ENCODE results near the gene PCBD1.

- TF ChIP-seq POLR2A (IDR thresholded peaks at IDR 0.05; ENCODE audit: low read depth, low read length): no peak
- no peak for TF ChIP-seq TAF1 (IDR thresholded peaks at IDR 0.05; ENCODE audit: low read depth, low read length)
- no peak for TF ChIP-seq POLR2AphosphoS5 (IDR thresholded peaks at IDR 0.05; ENCODE audit: low read depth, low read length)
- no peak for TF ChIP-seq PAX5 (IDR thresholded peaks at IDR 0.05; ENCODE audit: insufficient read depth, low read length, severe bottlenecking)
- TF ChIP-seq SPI1 (IDR thresholded peaks at IDR 0.05; ENCODE audit: low read depth, low read length): no peak
- TF ChIP-seq POU2F2 (IDR thresholded peaks at IDR 0.05; ENCODE audit: low read depth, low read length): no peak
Measured at GRCh38 chr10:70934701-70935100, 46.3 kb upstream of the PCBD1 start.
